Measurements from ENCODE around the gene FBXL13. TPM values are rescaled to one million over a fixed set of nuclear protein-coding genes. Genes with fewer than 3 reads are reported as not detected.
"Not testable (repeated sequence)": the region's sequence is repeated elsewhere in the genome, so short reads cannot be mapped to it uniquely, and the experiment has no call there.

FBXL13 gene
- total RNA-seq, 1 donor, result 2.2 TPM

- Histone ChIP-seq H3K9me3 (ENCODE audit: low read depth, low read length) (no peaks in the 10 kb centered on the region), H4K20me1 (ENCODE audit: insufficient read depth, low read length) (no peaks in the 10 kb centered on the region), H3K27me3 (ENCODE audit: insufficient read depth, low read length) (no peaks in the 10 kb centered on the region), H3K27ac (ENCODE audit: low read depth, low read length) (no peak overlapping the region), H3K4me1 (ENCODE audit: insufficient read depth, low read length) (peaks cover 3% of the 10 kb centered on the region), H3K4me3 (ENCODE audit: insufficient read depth, low read length) (no peak overlapping the region), H2AFZ (ENCODE audit: low read length) (no peak overlapping the region), H3K36me3 (ENCODE audit: insufficient read depth, low read length) (no peaks in the 10 kb centered on the region), H3K4me2 (ENCODE audit: insufficient read depth, low read length) (no peak overlapping the region), H3K79me2 (ENCODE audit: insufficient read depth, low read length) (no peaks in the 10 kb centered on the region)
- peak; percentile 5 for DNase-seq (ENCODE audit: insufficient read length, low spot score, missing footprints)
- TF ChIP-seq CTCF (IDR thresholded peaks at IDR 0.05; ENCODE audit: extremely low read depth, low read depth, low read length), result peak; percentile 29
Observed at GRCh38 chr7:102974366-102975236, 100.0 kb downstream of the FBXL13 start.

GRCh38 chr7:102973096-102973802 lies 101.3 kb downstream of the FBXL13 start:
- H3K4me1 ChIP-seq (ENCODE audit: insufficient read depth, low read length), result no peaks in the 10 kb centered on the region
- no peak for TF ChIP-seq CTCF (IDR thresholded peaks at IDR 0.05; ENCODE audit: extremely low read depth, low read depth, low read length)
- no peaks in the 10 kb centered on the region for H3K36me3 ChIP-seq (ENCODE audit: insufficient read depth, low read length)
- H3K4me2 ChIP-seq (ENCODE audit: insufficient read depth, low read length), result no peak overlapping the region
- H4K20me1 ChIP-seq (ENCODE audit: insufficient read depth, low read length), result no peaks in the 10 kb centered on the region
- peak overlapping the region; percentile 34 for H2AFZ ChIP-seq (ENCODE audit: low read length)
- no peaks in the 10 kb centered on the region for H3K9me3 ChIP-seq (ENCODE audit: low read depth, low read length)
- no peaks in the 10 kb centered on the region for H3K27me3 ChIP-seq (ENCODE audit: insufficient read depth, low read length)
- no peak overlapping the region for H3K4me3 ChIP-seq (ENCODE audit: insufficient read depth, low read length)
- H3K27ac ChIP-seq (ENCODE audit: low read depth, low read length), result peak overlapping the region; percentile 23
- DNase-seq (ENCODE audit: insufficient read length, low spot score, missing footprints), result no peak
- H3K79me2 ChIP-seq (ENCODE audit: insufficient read depth, low read length), result no peaks in the 10 kb centered on the region

GRCh38 chr7:102967798-102968197 lies 106.8 kb downstream of the FBXL13 start:
- Histone ChIP-seq H4K20me1 (ENCODE audit: insufficient read depth, low read length) (no peaks in the 10 kb centered on the region), H3K27ac (ENCODE audit: low read depth, low read length) (no peak overlapping the region), H3K4me1 (ENCODE audit: insufficient read depth, low read length) (no peaks in the 10 kb centered on the region), H3K79me2 (ENCODE audit: insufficient read depth, low read length) (no peaks in the 10 kb centered on the region), H3K4me3 (ENCODE audit: insufficient read depth, low read length) (no peak overlapping the region), H2AFZ (ENCODE audit: low read length) (no peak overlapping the region), H3K36me3 (ENCODE audit: insufficient read depth, low read length) (no peaks in the 10 kb centered on the region), H3K9me3 (ENCODE audit: low read depth, low read length) (no peaks in the 10 kb centered on the region), H3K27me3 (ENCODE audit: insufficient read depth, low read length) (no peaks in the 10 kb centered on the region), H3K4me2 (ENCODE audit: insufficient read depth, low read length) (no peak overlapping the region)
- DNase-seq (ENCODE audit: insufficient read length, low spot score, missing footprints), result peak; percentile 51
- no peak for TF ChIP-seq CTCF (IDR thresholded peaks at IDR 0.05; ENCODE audit: extremely low read depth, low read depth, low read length)

- Histone ChIP-seq H3K4me1 (ENCODE audit: insufficient read depth, low read length) (no peaks in the 10 kb centered on the region), H3K27ac (ENCODE audit: low read depth, low read length) (no peak overlapping the region), H3K27me3 (ENCODE audit: insufficient read depth, low read length) (no peaks in the 10 kb centered on the region), H3K4me3 (ENCODE audit: insufficient read depth, low read length) (no peak overlapping the region), H2AFZ (ENCODE audit: low read length) (no peak overlapping the region), H3K79me2 (ENCODE audit: insufficient read depth, low read length) (no peaks in the 10 kb centered on the region), H3K9me3 (ENCODE audit: low read depth, low read length) (no peaks in the 10 kb centered on the region), H3K36me3 (ENCODE audit: insufficient read depth, low read length) (no peaks in the 10 kb centered on the region), H4K20me1 (ENCODE audit: insufficient read depth, low read length) (no peaks in the 10 kb centered on the region), H3K4me2 (ENCODE audit: insufficient read depth, low read length) (no peak overlapping the region)
- no peak for DNase-seq (ENCODE audit: insufficient read length, low spot score, missing footprints)
- TF ChIP-seq CTCF (IDR thresholded peaks at IDR 0.05; ENCODE audit: extremely low read depth, low read depth, low read length), result no peak
Observed at GRCh38 chr7:102966465-102966864, 108.1 kb downstream of the FBXL13 start.

GRCh38 chr7:102961993-102962392 lies 112.6 kb downstream of the FBXL13 start:
- H3K4me3 ChIP-seq (ENCODE audit: insufficient read depth, low read length); H3K79me2 ChIP-seq (ENCODE audit: insufficient read depth, low read length); H3K27ac ChIP-seq (ENCODE audit: low read depth, low read length); DNase-seq (ENCODE audit: insufficient read length, low spot score, missing footprints); H3K27me3 ChIP-seq (ENCODE audit: insufficient read depth, low read length); H3K4me2 ChIP-seq (ENCODE audit: insufficient read depth, low read length); H4K20me1 ChIP-seq (ENCODE audit: insufficient read depth, low read length); H2AFZ ChIP-seq (ENCODE audit: low read length); H3K4me1 ChIP-seq (ENCODE audit: insufficient read depth, low read length); H3K9me3 ChIP-seq (ENCODE audit: low read depth, low read length); H3K36me3 ChIP-seq (ENCODE audit: insufficient read depth, low read length): not testable (repeated sequence)

Measured in osteoblast (primary cell).